ENCODE measurements around the gene VWA5A. TPM values are rescaled to one million over a fixed set of nuclear protein-coding genes. Genes with fewer than 3 reads are reported as not detected.
A peak's percentile ranks its signal among the peaks of the same experiment; 100 is the strongest.

The VWA5A gene
- total RNA-seq, 1 donor from 2014 or later = 89.8 TPM

- Histone ChIP-seq H3K4me3 (ENCODE audit: low read length in 3 of 3) (peak overlapping the region; percentile 58 to 65 (median 58)), H3K4me1 (ENCODE audit: control insufficient read depth in 3 of 3, insufficient read depth in 3 of 3, low read length in 3 of 3) (peaks cover 3 to 7% (median 6%) of the 10 kb centered on the region in 3 donors), H3K27me3 (ENCODE audit: control insufficient read depth in 3 of 3, insufficient read depth in 3 of 3, low read length in 3 of 3) (peaks cover 14 to 29% (median 15%) of the 10 kb centered on the region in 3 donors), H3K9me3 (ENCODE audit: control insufficient read depth in 3 of 3, low read length in 3 of 3) (no peaks in the 10 kb centered on the region), H3K27ac (ENCODE audit: low read depth, low read length) (no peak overlapping the region), H3K9ac (ENCODE audit: low read depth in 1 of 3, low read length in 3 of 3) (peak overlapping the region in 2 of 3 donors; percentile 10 to 33), H3K36me3 (ENCODE audit: control insufficient read depth in 3 of 3, insufficient read depth in 3 of 3, low read length in 3 of 3) (no peaks in the 10 kb centered on the region)
These were observed 39.2 kb upstream of the VWA5A start for GRCh38 chr11:124075841-124076651.

GRCh38 chr11:124077266-124077665 is 38.0 kb upstream of the VWA5A start:
- H3K36me3 ChIP-seq (ENCODE audit: control insufficient read depth in 3 of 3, insufficient read depth in 3 of 3, low read length in 3 of 3) = no peaks in the 10 kb centered on the region
- no peaks in the 10 kb centered on the region for H3K9me3 ChIP-seq (ENCODE audit: control insufficient read depth in 3 of 3, low read length in 3 of 3)
- H3K27ac ChIP-seq (ENCODE audit: low read depth, low read length) = no peak overlapping the region
- peaks cover 3 to 7% (median 6%) of the 10 kb centered on the region in 3 donors for H3K4me1 ChIP-seq (ENCODE audit: control insufficient read depth in 3 of 3, insufficient read depth in 3 of 3, low read length in 3 of 3)
- no peak overlapping the region for H3K4me3 ChIP-seq (ENCODE audit: low read length in 3 of 3)
- H3K27me3 ChIP-seq (ENCODE audit: control insufficient read depth in 3 of 3, insufficient read depth in 3 of 3, low read length in 3 of 3) = peaks cover 14 to 29% (median 15%) of the 10 kb centered on the region in 3 donors
- no peak overlapping the region for H3K9ac ChIP-seq (ENCODE audit: low read depth in 1 of 3, low read length in 3 of 3)

- Histone ChIP-seq H3K9ac (ENCODE audit: low read depth in 1 of 3, low read length in 3 of 3) (no peak overlapping the region), H3K4me3 (ENCODE audit: low read length in 3 of 3) (no peak overlapping the region), H3K27ac (ENCODE audit: low read depth, low read length) (no peak overlapping the region), H3K27me3 (ENCODE audit: control insufficient read depth in 3 of 3, insufficient read depth in 3 of 3, low read length in 3 of 3) (peaks cover 14 to 29% (median 24%) of the 10 kb centered on the region in 3 donors), H3K36me3 (ENCODE audit: control insufficient read depth in 3 of 3, insufficient read depth in 3 of 3, low read length in 3 of 3) (no peaks in the 10 kb centered on the region), H3K9me3 (ENCODE audit: control insufficient read depth in 3 of 3, low read length in 3 of 3) (no peaks in the 10 kb centered on the region), H3K4me1 (ENCODE audit: control insufficient read depth in 3 of 3, insufficient read depth in 3 of 3, low read length in 3 of 3) (peaks cover 3 to 7% (median 6%) of the 10 kb centered on the region in 3 donors)
These were observed 36.7 kb upstream of the VWA5A start for GRCh38 chr11:124078591-124078990.

- no peaks in the 10 kb centered on the region for H3K9me3 ChIP-seq (ENCODE audit: control insufficient read depth in 3 of 3, low read length in 3 of 3)
- H3K4me1 ChIP-seq (ENCODE audit: control insufficient read depth in 3 of 3, insufficient read depth in 3 of 3, low read length in 3 of 3) = peaks cover 3 to 7% (median 6%) of the 10 kb centered on the region in 3 donors
- no peak overlapping the region for H3K9ac ChIP-seq (ENCODE audit: low read depth in 1 of 3, low read length in 3 of 3)
- H3K4me3 ChIP-seq (ENCODE audit: low read length in 3 of 3) = no peak overlapping the region
- H3K27me3 ChIP-seq (ENCODE audit: control insufficient read depth in 3 of 3, insufficient read depth in 3 of 3, low read length in 3 of 3) = peaks cover 14 to 29% (median 24%) of the 10 kb centered on the region in 3 donors
- no peaks in the 10 kb centered on the region for H3K36me3 ChIP-seq (ENCODE audit: control insufficient read depth in 3 of 3, insufficient read depth in 3 of 3, low read length in 3 of 3)
- no peak overlapping the region for H3K27ac ChIP-seq (ENCODE audit: low read depth, low read length)
These were observed 35.5 kb upstream of the VWA5A start for GRCh38 chr11:124079631-124080326.

GRCh38 chr11:124080327-124081001 is 34.8 kb upstream of the VWA5A start:
- no peak overlapping the region for H3K9ac ChIP-seq (ENCODE audit: low read depth in 1 of 3, low read length in 3 of 3)
- H3K36me3 ChIP-seq (ENCODE audit: control insufficient read depth in 3 of 3, insufficient read depth in 3 of 3, low read length in 3 of 3) = no peaks in the 10 kb centered on the region
- no peak overlapping the region for H3K27ac ChIP-seq (ENCODE audit: low read depth, low read length)
- no peak overlapping the region for H3K4me3 ChIP-seq (ENCODE audit: low read length in 3 of 3)
- peaks cover 3 to 7% (median 6%) of the 10 kb centered on the region in 3 donors for H3K4me1 ChIP-seq (ENCODE audit: control insufficient read depth in 3 of 3, insufficient read depth in 3 of 3, low read length in 3 of 3)
- no peaks in the 10 kb centered on the region for H3K9me3 ChIP-seq (ENCODE audit: control insufficient read depth in 3 of 3, low read length in 3 of 3)
- peaks cover 8 to 25% (median 24%) of the 10 kb centered on the region in 3 donors for H3K27me3 ChIP-seq (ENCODE audit: control insufficient read depth in 3 of 3, insufficient read depth in 3 of 3, low read length in 3 of 3)

GRCh38 chr11:124081483-124081882 is 33.8 kb upstream of the VWA5A start:
- no peaks in the 10 kb centered on the region for H3K4me1 ChIP-seq (ENCODE audit: control insufficient read depth in 3 of 3, insufficient read depth in 3 of 3, low read length in 3 of 3)
- H3K9me3 ChIP-seq (ENCODE audit: control insufficient read depth in 3 of 3, low read length in 3 of 3) = no peaks in the 10 kb centered on the region
- H3K36me3 ChIP-seq (ENCODE audit: control insufficient read depth in 3 of 3, insufficient read depth in 3 of 3, low read length in 3 of 3) = no peaks in the 10 kb centered on the region
- H3K4me3 ChIP-seq (ENCODE audit: low read length in 3 of 3) = no peak overlapping the region
- H3K9ac ChIP-seq (ENCODE audit: low read depth in 1 of 3, low read length in 3 of 3) = no peak overlapping the region
- H3K27me3 ChIP-seq (ENCODE audit: control insufficient read depth in 3 of 3, insufficient read depth in 3 of 3, low read length in 3 of 3) = peaks cover 3 to 18% (median 15%) of the 10 kb centered on the region in 3 donors
- H3K27ac ChIP-seq (ENCODE audit: low read depth, low read length) = no peak overlapping the region

- H3K9ac ChIP-seq (ENCODE audit: low read depth in 1 of 3, low read length in 3 of 3) = no peak overlapping the region
- H3K4me3 ChIP-seq (ENCODE audit: low read length in 3 of 3) = no peak overlapping the region
- peaks cover 3 to 18% (median 15%) of the 10 kb centered on the region in 3 donors for H3K27me3 ChIP-seq (ENCODE audit: control insufficient read depth in 3 of 3, insufficient read depth in 3 of 3, low read length in 3 of 3)
- no peaks in the 10 kb centered on the region for H3K4me1 ChIP-seq (ENCODE audit: control insufficient read depth in 3 of 3, insufficient read depth in 3 of 3, low read length in 3 of 3)
- no peaks in the 10 kb centered on the region for H3K9me3 ChIP-seq (ENCODE audit: control insufficient read depth in 3 of 3, low read length in 3 of 3)
- no peak overlapping the region for H3K27ac ChIP-seq (ENCODE audit: low read depth, low read length)
- H3K36me3 ChIP-seq (ENCODE audit: control insufficient read depth in 3 of 3, insufficient read depth in 3 of 3, low read length in 3 of 3) = no peaks in the 10 kb centered on the region
These were observed 32.9 kb upstream of the VWA5A start for GRCh38 chr11:124082371-124082770.

GRCh38 chr11:124085583-124085982 is 29.7 kb upstream of the VWA5A start:
- Histone ChIP-seq H3K36me3 (ENCODE audit: control insufficient read depth in 3 of 3, insufficient read depth in 3 of 3, low read length in 3 of 3) (no peaks in the 10 kb centered on the region), H3K27me3 (ENCODE audit: control insufficient read depth in 3 of 3, insufficient read depth in 3 of 3, low read length in 3 of 3) (peaks cover 0 to 15% (median under 1%) of the 10 kb centered on the region in 3 donors), H3K4me1 (ENCODE audit: control insufficient read depth in 3 of 3, insufficient read depth in 3 of 3, low read length in 3 of 3) (no peaks in the 10 kb centered on the region), H3K9me3 (ENCODE audit: control insufficient read depth in 3 of 3, low read length in 3 of 3) (no peaks in the 10 kb centered on the region), H3K4me3 (ENCODE audit: low read length in 3 of 3) (no peak overlapping the region), H3K27ac (ENCODE audit: low read depth, low read length) (no peak overlapping the region), H3K9ac (ENCODE audit: low read depth in 1 of 3, low read length in 3 of 3) (no peak overlapping the region)

- Histone ChIP-seq H3K27ac (ENCODE audit: low read depth, low read length) (no peak overlapping the region), H3K27me3 (ENCODE audit: control insufficient read depth in 3 of 3, insufficient read depth in 3 of 3, low read length in 3 of 3) (peaks cover 0 to 14% (median 0%) of the 10 kb centered on the region in 3 donors), H3K9ac (ENCODE audit: low read depth in 1 of 3, low read length in 3 of 3) (no peak overlapping the region), H3K9me3 (ENCODE audit: control insufficient read depth in 3 of 3, low read length in 3 of 3) (no peaks in the 10 kb centered on the region), H3K4me3 (ENCODE audit: low read length in 3 of 3) (no peak overlapping the region), H3K36me3 (ENCODE audit: control insufficient read depth in 3 of 3, insufficient read depth in 3 of 3, low read length in 3 of 3) (no peaks in the 10 kb centered on the region), H3K4me1 (ENCODE audit: control insufficient read depth in 3 of 3, insufficient read depth in 3 of 3, low read length in 3 of 3) (no peaks in the 10 kb centered on the region)
These were observed 29.0 kb upstream of the VWA5A start for GRCh38 chr11:124085997-124086846.
